Midbrain (tissue), 1 donor: ENCODE results near the gene KNSTRN.

Source experiments
- DNase-seq: peaks from one replicate; lab custom pipeline; 2025; lab: John Stamatoyannopoulos, UW

KNSTRN gene

GRCh38 chr15:40397688-40398412, 15.3 kb downstream of the KNSTRN start:
- no peak for DNase-seq

GRCh38 chr15:40398413-40398873, 15.9 kb downstream of the KNSTRN start:
- peak; percentile 42 for DNase-seq

- no peak for DNase-seq
Measured at GRCh38 chr15:40399370-40399769, 16.8 kb downstream of the KNSTRN start.

GRCh38 chr15:40405501-40406381, 23.2 kb downstream of the KNSTRN start, which contains the start of gene IVD:
TSS of gene IVD (plus strand) at chr15:40405795. CDS start at chr15:40405828, 33 bp downstream.
- peak; percentile 98 for DNase-seq

- no peak for DNase-seq
Measured at GRCh38 chr15:40407330-40407990, 24.9 kb downstream of the KNSTRN start.

- no peak for DNase-seq
Measured at GRCh38 chr15:40409366-40409765, 26.8 kb downstream of the KNSTRN start.

GRCh38 chr15:40410476-40410875, 28.0 kb downstream of the KNSTRN start:
- no peak for DNase-seq

GRCh38 chr15:40412095-40412759, 29.7 kb downstream of the KNSTRN start:
- DNase-seq, result no peak

GRCh38 chr15:40413036-40413435, 30.5 kb downstream of the KNSTRN start:
- no peak for DNase-seq

- DNase-seq, result no peak
Measured at GRCh38 chr15:40414816-40415215, 32.3 kb downstream of the KNSTRN start.

- DNase-seq, result no peak
Measured at GRCh38 chr15:40415226-40415625, 32.7 kb downstream of the KNSTRN start.

- no peak for DNase-seq
Measured at GRCh38 chr15:40416056-40416455, 33.5 kb downstream of the KNSTRN start.

GRCh38 chr15:40418126-40418525, 35.6 kb downstream of the KNSTRN start:
- no peak for DNase-seq

GRCh38 chr15:40420071-40420713, 37.7 kb downstream of the KNSTRN start:
- no peak for DNase-seq

GRCh38 chr15:40420793-40421192, 38.3 kb downstream of the KNSTRN start:
- DNase-seq, result no peak

GRCh38 chr15:40421246-40422157, 39.0 kb downstream of the KNSTRN start:
- DNase-seq, result peak; percentile 74

GRCh38 chr15:40424483-40425115, 42.1 kb downstream of the KNSTRN start:
- no peak for DNase-seq

- no peak for DNase-seq
Measured at GRCh38 chr15:40425681-40426080, 43.2 kb downstream of the KNSTRN start.

GRCh38 chr15:40427188-40427587, 44.7 kb downstream of the KNSTRN start:
- DNase-seq, result no peak

- DNase-seq, result no peak
Measured at GRCh38 chr15:40428185-40428584, 45.7 kb downstream of the KNSTRN start.
